ENCODE data around the gene RETREG3. TPM values are rescaled to one million over a fixed set of nuclear protein-coding genes. Genes with fewer than 3 reads are reported as not detected.

Gene RETREG3
- total and polyA plus RNA-seq, 7 donors, result 13.9 to 43.2 (median 35.0) TPM

- intact Hi-C loops (cut with DNase I), result no loop called here
- Histone ChIP-seq H3K4me1 (peaks cover 3% of the 10 kb centered on the region), H3K27me3 (ENCODE audit: insufficient read depth in 3 of 3, low read length in 2 of 3) (no peaks in the 10 kb centered on the region), H3K27ac (peak overlapping the region; percentile 73), H3K4me3 (peak overlapping the region; percentile 61), H3K9me3 (no peaks in the 10 kb centered on the region), H3K36me3 (ENCODE audit: insufficient read depth in 1 of 2, low read depth in 1 of 2) (no peaks in the 10 kb centered on the region)
- TF ChIP-seq, protein P1, sequence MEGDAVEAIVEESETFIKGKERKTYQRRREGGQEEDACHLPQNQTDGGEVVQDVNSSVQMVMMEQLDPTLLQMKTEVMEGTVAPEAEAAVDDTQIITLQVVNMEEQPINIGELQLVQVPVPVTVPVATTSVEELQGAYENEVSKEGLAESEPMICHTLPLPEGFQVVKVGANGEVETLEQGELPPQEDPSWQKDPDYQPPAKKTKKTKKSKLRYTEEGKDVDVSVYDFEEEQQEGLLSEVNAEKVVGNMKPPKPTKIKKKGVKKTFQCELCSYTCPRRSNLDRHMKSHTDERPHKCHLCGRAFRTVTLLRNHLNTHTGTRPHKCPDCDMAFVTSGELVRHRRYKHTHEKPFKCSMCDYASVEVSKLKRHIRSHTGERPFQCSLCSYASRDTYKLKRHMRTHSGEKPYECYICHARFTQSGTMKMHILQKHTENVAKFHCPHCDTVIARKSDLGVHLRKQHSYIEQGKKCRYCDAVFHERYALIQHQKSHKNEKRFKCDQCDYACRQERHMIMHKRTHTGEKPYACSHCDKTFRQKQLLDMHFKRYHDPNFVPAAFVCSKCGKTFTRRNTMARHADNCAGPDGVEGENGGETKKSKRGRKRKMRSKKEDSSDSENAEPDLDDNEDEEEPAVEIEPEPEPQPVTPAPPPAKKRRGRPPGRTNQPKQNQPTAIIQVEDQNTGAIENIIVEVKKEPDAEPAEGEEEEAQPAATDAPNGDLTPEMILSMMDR (IDR thresholded peaks at IDR 0.05), result no peak
- WGBS, 3 donors, result 26 to 27% (median 26%) methylated on average over 41 of the region's 42 CpGs
- peak; percentile 52 to 84 (median 66) for ATAC-seq
- DNase-seq, result peak; percentile 68 to 85
Measured at GRCh38 chr17:42653179-42654124, 44.3 kb upstream of the RETREG3 start.

DNA sequence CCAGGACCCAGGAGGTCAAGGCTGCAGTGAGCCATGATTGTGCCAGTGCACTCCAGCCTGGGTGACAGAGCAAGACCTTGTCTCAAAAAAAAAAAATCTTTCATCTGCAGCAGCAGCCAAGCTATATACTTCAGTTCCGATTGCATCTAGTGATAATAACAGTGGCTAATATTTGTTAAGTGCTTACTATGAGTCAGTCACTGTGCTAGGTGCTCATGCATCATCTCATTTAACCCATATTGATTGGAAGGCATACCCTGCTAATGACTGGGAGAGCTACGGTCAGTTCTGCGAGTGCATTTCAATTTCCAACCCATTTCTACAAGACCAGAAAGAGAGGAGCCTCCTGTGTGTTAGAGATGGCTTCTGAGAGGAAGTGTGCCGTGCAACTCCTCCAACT is 42.2 kb upstream of the RETREG3 start:
- intact Hi-C loops (cut with DNase I), result no loop called here
- WGBS, 3 donors, result 72 to 86% (median 82%) methylated on average over 4 of the region's 4 CpGs
- DNase-seq, result no peak
- peaks cover 3% of the 10 kb centered on the region for H3K4me1 ChIP-seq
- H3K27me3 ChIP-seq (ENCODE audit: insufficient read depth in 3 of 3, low read length in 2 of 3), result no peaks in the 10 kb centered on the region
- TF ChIP-seq, protein P1 (IDR thresholded peaks at IDR 0.05), result no peak
- no peak for ATAC-seq
- H3K4me3 ChIP-seq, result no peak overlapping the region
- no peak overlapping the region for H3K27ac ChIP-seq
- H3K9me3 ChIP-seq, result no peaks in the 10 kb centered on the region
- no peaks in the 10 kb centered on the region for H3K36me3 ChIP-seq (ENCODE audit: insufficient read depth in 1 of 2, low read depth in 1 of 2)

- H3K36me3 ChIP-seq (ENCODE audit: insufficient read depth in 1 of 2, low read depth in 1 of 2), result no peaks in the 10 kb centered on the region
- WGBS, 3 donors, result 85 to 86% (median 85%) methylated on average over 5 of the region's 5 CpGs
- H3K27ac ChIP-seq, result no peak overlapping the region
- no peak for DNase-seq
- no peak overlapping the region for H3K4me3 ChIP-seq
- no peaks in the 10 kb centered on the region for H3K4me1 ChIP-seq
- no peaks in the 10 kb centered on the region for H3K9me3 ChIP-seq
- TF ChIP-seq, protein P1 (IDR thresholded peaks at IDR 0.05), result no peak
- no peaks in the 10 kb centered on the region for H3K27me3 ChIP-seq (ENCODE audit: insufficient read depth in 3 of 3, low read length in 2 of 3)
- intact Hi-C loops (cut with DNase I), result no loop called here
- no peak for ATAC-seq
Measured at GRCh38 chr17:42647778-42648177, 38.6 kb upstream of the RETREG3 start.

- Histone ChIP-seq H3K4me3 (no peak overlapping the region), H3K27ac (no peak overlapping the region), H3K36me3 (ENCODE audit: insufficient read depth in 1 of 2, low read depth in 1 of 2) (no peaks in the 10 kb centered on the region), H3K9me3 (no peaks in the 10 kb centered on the region), H3K4me1 (no peaks in the 10 kb centered on the region), H3K27me3 (ENCODE audit: insufficient read depth in 3 of 3, low read length in 2 of 3) (no peaks in the 10 kb centered on the region)
- no peak for DNase-seq
- TF ChIP-seq, protein P1 (IDR thresholded peaks at IDR 0.05), result no peak
- 36 to 47% (median 46%) methylated on average over 2 of the region's 2 CpGs for whole genome bisulfite sequencing, 3 donors
- ATAC-seq, result no peak
- intact Hi-C loops (cut with DNase I), result no loop called here
Measured at GRCh38 chr17:42642336-42642735, 33.2 kb upstream of the RETREG3 start.

Data from psoas muscle (tissue), 8 donors.